ENCODE results near the gene TEX101.

TEX101 gene

GRCh38 chr19:43444531-43445287, 30.0 kb downstream of the TEX101 start:
- H3K36me3 Mint-ChIP-seq (ENCODE audit: low read depth): no peaks in the 10 kb centered on the region
- TF ChIP-seq CTCF (IDR thresholded peaks at IDR 0.05; ENCODE audit: unreplicated experiment in 3 of 3): no peak
- peaks cover 19% of the 10 kb centered on the region for H3K27me3 Mint-ChIP-seq (ENCODE audit: low read depth)
- no peak overlapping the region for H3K27ac Mint-ChIP-seq
- H3K4me3 Mint-ChIP-seq: no peak overlapping the region
- H3K4me1 Mint-ChIP-seq: no peaks in the 10 kb centered on the region
- no peaks in the 10 kb centered on the region for H3K9me3 Mint-ChIP-seq

DNA sequence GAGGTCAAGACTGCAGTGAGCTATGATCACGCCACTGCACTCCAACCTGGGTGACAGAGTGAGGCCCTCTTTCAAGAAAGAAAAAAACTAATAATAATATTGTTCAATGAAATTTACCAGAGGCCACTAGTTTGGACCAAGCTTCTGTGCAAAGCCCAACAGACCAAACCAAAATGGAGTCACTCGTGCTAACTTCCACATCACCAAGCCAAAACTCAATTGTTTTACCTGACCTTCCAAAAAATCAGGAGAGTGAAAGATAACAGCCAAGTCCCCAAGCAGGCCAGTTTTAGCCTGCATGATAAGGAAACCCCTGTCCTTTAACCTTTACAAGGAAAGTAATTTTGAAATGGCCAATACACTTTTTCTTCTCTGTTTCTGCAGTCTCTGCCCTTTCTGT, 30.7 kb downstream of the TEX101 start:
- H3K4me1 Mint-ChIP-seq: no peaks in the 10 kb centered on the region
- no peak overlapping the region for H3K27ac Mint-ChIP-seq
- no peak for TF ChIP-seq CTCF (IDR thresholded peaks at IDR 0.05; ENCODE audit: unreplicated experiment in 3 of 3)
- H3K9me3 Mint-ChIP-seq: no peaks in the 10 kb centered on the region
- peaks cover 19% of the 10 kb centered on the region for H3K27me3 Mint-ChIP-seq (ENCODE audit: low read depth)
- no peak overlapping the region for H3K4me3 Mint-ChIP-seq
- no peaks in the 10 kb centered on the region for H3K36me3 Mint-ChIP-seq (ENCODE audit: low read depth)

DNA sequence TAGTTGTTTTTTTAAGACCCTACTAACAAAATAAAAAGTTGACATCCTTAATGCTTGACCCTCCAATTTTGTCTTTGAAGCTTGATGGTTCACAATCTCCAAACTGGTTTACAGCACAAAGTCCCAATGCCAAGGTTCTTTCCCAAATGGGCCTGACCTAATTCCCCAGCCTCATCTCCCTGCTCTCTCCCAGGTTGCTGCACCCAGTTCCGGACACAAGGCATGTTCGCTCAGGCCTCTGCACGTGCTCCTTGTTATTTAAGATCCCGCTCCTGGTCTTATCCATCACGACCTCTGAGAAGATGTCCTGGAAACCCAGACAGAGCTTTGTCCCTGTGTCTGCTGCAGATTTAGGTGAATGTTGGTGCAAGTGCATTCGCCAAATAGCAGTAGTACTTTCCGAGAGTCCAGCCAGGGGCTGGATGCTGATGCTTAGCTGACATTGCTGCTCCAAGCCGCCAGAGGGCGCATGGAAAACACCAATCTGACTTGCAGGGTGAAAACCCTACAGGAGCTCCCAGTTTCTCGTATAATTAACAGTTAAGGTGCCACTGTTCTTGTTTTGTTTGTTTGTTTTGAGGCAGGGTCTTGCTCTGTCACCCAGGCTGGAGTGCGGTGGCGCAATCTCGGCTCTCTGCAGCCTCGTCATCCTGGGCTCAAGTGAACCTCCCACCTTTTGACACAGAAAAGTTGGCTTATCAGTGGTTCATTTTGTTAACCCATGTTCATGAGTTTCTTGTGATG, 32.2 kb downstream of the TEX101 start:
- peak; percentile 87 to 95 (median 92) for TF ChIP-seq CTCF (IDR thresholded peaks at IDR 0.05; ENCODE audit: unreplicated experiment in 3 of 3)
- H3K27me3 Mint-ChIP-seq (ENCODE audit: low read depth): peaks cover 16% of the 10 kb centered on the region
- H3K4me1 Mint-ChIP-seq: no peaks in the 10 kb centered on the region
- no peak overlapping the region for H3K4me3 Mint-ChIP-seq
- no peaks in the 10 kb centered on the region for H3K9me3 Mint-ChIP-seq
- no peak overlapping the region for H3K27ac Mint-ChIP-seq
- no peaks in the 10 kb centered on the region for H3K36me3 Mint-ChIP-seq (ENCODE audit: low read depth)

DNA sequence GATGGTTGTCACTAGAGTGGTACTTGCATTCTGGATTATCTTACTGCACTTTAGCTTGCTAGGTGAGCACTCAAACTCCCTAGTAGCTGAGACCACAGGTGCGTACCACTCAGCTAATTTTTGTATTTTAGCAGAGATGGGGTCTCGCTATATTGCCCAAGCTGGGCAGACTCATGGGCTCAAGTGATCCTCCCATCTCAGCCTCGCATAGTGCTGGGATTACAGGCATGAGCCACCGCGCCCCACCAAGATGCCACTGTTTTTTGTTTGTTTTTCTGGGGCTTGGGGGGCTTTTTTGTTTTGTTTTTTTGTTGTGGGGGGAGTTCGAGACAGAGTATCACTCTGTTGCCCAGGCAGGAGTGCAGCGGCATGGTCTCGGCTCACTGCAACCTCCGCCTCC, 33.0 kb downstream of the TEX101 start:
- Mint-ChIP-seq H3K9me3 (peaks cover 5% of the 10 kb centered on the region), H3K36me3 (ENCODE audit: low read depth) (no peaks in the 10 kb centered on the region), H3K27ac (no peak overlapping the region), H3K4me1 (no peaks in the 10 kb centered on the region), H3K27me3 (ENCODE audit: low read depth) (peaks cover 22% of the 10 kb centered on the region), H3K4me3 (no peak overlapping the region)
- no peak for TF ChIP-seq CTCF (IDR thresholded peaks at IDR 0.05; ENCODE audit: unreplicated experiment in 3 of 3)

GRCh38 chr19:43450545-43450997, 35.9 kb downstream of the TEX101 start:
- no peak for TF ChIP-seq CTCF (IDR thresholded peaks at IDR 0.05; ENCODE audit: unreplicated experiment in 3 of 3)
- no peak overlapping the region for H3K27ac Mint-ChIP-seq
- peaks cover 5% of the 10 kb centered on the region for H3K9me3 Mint-ChIP-seq
- no peaks in the 10 kb centered on the region for H3K36me3 Mint-ChIP-seq (ENCODE audit: low read depth)
- peaks cover 19% of the 10 kb centered on the region for H3K27me3 Mint-ChIP-seq (ENCODE audit: low read depth)
- no peak overlapping the region for H3K4me3 Mint-ChIP-seq
- H3K4me1 Mint-ChIP-seq: no peaks in the 10 kb centered on the region
